GM12801 (cell line): ENCODE data around the gene PTPN7.

Experiments
- CTCF ChIP-seq: IDR thresholded peaks from one replicate; pipeline ENCODE4 v1.5.1; 2011; ENCODE audit warnings: control low read depth; ENCODE audit not compliant: insufficient read length; ENCODE audit errors: extremely low read depth

Gene PTPN7

DNA sequence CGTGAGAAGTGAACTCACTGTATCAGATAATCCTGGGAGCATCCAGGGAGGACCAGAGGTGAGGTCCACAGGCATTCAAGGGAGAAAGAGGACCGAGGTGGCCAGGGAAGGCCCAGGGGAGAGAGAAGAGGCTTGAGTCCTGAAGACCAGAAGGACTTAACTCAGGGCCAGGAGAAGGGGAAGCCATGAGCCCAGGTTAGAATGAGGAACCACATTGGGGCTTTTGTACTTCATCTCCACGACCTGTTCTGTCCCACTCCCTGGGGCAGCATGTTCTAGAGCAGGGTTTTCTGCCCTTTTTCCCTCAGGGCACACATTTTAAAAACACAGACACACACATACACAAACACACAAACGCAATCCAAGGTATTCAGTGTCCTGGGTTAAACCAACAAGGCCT is 41.6 kb upstream of the PTPN7 start:
- no peak for TF ChIP-seq CTCF

DNA sequence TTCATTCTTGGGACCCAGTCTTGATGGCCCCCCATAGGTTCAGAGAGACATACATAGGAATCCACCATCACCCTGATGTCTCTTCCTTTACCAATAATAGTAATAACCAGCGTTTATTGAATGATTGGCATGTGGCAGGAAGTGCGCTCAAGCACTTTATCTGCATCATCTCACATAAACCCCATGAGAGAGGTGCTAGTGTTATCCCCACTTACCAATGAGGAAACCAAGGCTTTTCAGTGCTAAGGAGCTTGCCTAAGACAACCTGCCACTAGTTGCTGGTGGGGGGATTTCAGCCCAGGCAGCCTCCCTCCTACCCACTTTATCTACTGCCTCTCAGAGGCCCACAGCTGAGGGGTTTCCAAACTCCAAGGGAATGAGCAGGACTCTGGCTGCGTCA is 40.9 kb upstream of the PTPN7 start:
- no peak for TF ChIP-seq CTCF

DNA sequence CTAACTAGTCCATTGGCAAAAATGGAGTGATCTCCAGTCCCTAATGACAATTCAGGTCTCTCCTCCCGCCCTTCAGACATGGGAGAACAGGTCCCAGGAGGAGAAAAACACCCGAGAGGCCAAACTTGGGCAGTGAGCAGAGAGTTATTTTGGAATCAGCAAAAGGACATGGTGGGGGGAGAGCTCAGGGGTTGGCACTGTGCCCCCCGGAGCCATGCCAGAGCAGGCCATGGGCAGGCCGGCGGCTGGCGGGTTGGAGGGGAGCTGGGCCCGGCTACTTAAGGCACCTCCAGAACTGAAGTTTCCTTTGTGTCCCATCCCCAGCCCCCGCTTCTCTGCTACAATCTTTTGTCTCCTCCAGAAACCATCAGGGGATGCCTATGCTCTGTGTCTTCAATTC is 40.3 kb upstream of the PTPN7 start:
- no peak for TF ChIP-seq CTCF

DNA sequence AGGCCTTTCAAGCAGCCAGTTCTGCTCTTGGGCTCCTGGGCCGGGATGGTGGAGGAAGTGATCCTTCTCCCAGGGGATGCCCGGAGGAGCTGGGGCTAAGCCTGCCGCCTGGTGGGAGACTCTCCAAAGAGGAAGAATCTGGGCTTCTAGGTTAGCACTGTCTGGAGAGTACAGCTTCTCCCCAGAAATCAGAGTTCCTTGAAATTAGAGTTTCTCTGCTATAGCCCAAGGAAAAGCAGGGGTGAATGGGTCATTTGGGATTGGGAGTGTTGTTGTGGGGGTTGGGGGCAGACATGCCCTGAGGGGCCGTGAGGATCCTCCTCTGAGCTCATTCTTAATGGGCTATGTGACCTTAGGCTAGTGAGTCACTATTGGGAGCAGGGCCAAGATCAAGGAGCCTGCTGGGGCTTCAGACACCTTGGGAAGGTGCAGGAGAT is 39.7 kb upstream of the PTPN7 start:
- TF ChIP-seq CTCF: no peak

GRCh38 chr1:202199040-202199889 is 38.9 kb upstream of the PTPN7 start:
- no peak for TF ChIP-seq CTCF

DNA sequence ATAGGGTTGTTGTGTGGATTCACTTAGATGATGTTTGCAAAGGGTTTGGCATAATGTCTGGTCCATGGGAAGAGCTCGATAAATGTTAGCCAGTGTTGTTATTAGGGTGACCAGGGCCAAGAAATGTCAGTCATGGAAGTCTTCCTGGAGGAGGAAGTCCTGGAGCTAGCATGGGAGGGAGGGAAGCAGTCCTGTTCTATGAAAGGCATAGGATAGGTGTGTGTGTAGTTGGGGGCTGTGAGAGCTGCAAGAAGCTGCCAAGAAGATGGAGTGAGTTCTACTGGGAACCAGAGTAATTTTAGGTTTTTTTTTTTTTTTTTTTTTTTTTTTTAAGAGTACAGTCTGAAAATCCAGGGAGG is 37.9 kb upstream of the PTPN7 start:
- no peak for TF ChIP-seq CTCF

GRCh38 chr1:202197653-202198365 is 37.4 kb upstream of the PTPN7 start:
- TF ChIP-seq CTCF: no peak
